Activated CD8-positive, alpha-beta memory T cell treated with anti-CD3 and anti-CD28 coated beads for 1 hour (primary cell): ENCODE data around the gene KLHDC2.
"Not testable (repeated sequence)": the region's sequence is repeated elsewhere in the genome, so short reads cannot be mapped to it uniquely, and the experiment has no call there.

Source experiments
- DNase-seq, 2 donors: peaks; one replicate each; pipeline ENCODE4 v3.0.0-alpha.2; 2020; ENCODE audit warnings: low read depth in 1 of 2; ENCODE audit errors: extremely low read depth in 1 of 2

The KLHDC2 gene

GRCh38 chr14:49767571-49768300 lies at the start of gene KLHDC2:
Gene KLHDC2 (plus strand): TSS chr14:49768153. CDS start chr14:49768469, 316 bp downstream.
- peak; percentile 58 to 81 for DNase-seq

GRCh38 chr14:49720744-49721143 lies 47.2 kb upstream of the KLHDC2 start:
- no peak for DNase-seq

- DNase-seq: not testable (repeated sequence)
Observed at GRCh38 chr14:49721733-49722435, 46.1 kb upstream of the KLHDC2 start.

- no peak for DNase-seq
Observed at GRCh38 chr14:49727171-49727570, 40.8 kb upstream of the KLHDC2 start.

GRCh38 chr14:49732896-49733295 lies 35.1 kb upstream of the KLHDC2 start:
- DNase-seq: no peak

- DNase-seq: no peak
Observed at GRCh38 chr14:49733836-49734235, 34.1 kb upstream of the KLHDC2 start.

- not testable (repeated sequence) for DNase-seq
Observed at GRCh38 chr14:49735669-49736068, 32.3 kb upstream of the KLHDC2 start.

GRCh38 chr14:49745191-49745590 lies 22.8 kb upstream of the KLHDC2 start:
- DNase-seq: no peak

GRCh38 chr14:49746476-49746875 lies 21.5 kb upstream of the KLHDC2 start:
- not testable (repeated sequence) for DNase-seq

GRCh38 chr14:49754570-49755097 lies 13.3 kb upstream of the KLHDC2 start:
- no peak for DNase-seq

GRCh38 chr14:49755378-49755777 lies 12.6 kb upstream of the KLHDC2 start:
- no peak for DNase-seq

GRCh38 chr14:49761839-49762551 lies 6.0 kb upstream of the KLHDC2 start:
- no peak for DNase-seq

GRCh38 chr14:49766839-49767238 lies 1.1 kb upstream of the KLHDC2 start:
- no peak for DNase-seq

GRCh38 chr14:49767270-49767570 lies 733 bp upstream of the KLHDC2 start:
- DNase-seq: no peak

GRCh38 chr14:49768301-49769121 lies 558 bp downstream of the KLHDC2 start:
- DNase-seq: peak; percentile 26 to 32

GRCh38 chr14:49769171-49769570 lies 1.2 kb downstream of the KLHDC2 start:
- no peak for DNase-seq

- DNase-seq: no peak
Observed at GRCh38 chr14:49769581-49770211, 1.7 kb downstream of the KLHDC2 start.

- no peak for DNase-seq
Observed at GRCh38 chr14:49770212-49770817, 2.4 kb downstream of the KLHDC2 start.

GRCh38 chr14:49771691-49772090 lies 3.7 kb downstream of the KLHDC2 start:
- not testable (repeated sequence) for DNase-seq

GRCh38 chr14:49774106-49774505 lies 6.2 kb downstream of the KLHDC2 start:
- no peak for DNase-seq
